ENCODE data around the gene CFAP61.

CFAP61 gene, protein sequence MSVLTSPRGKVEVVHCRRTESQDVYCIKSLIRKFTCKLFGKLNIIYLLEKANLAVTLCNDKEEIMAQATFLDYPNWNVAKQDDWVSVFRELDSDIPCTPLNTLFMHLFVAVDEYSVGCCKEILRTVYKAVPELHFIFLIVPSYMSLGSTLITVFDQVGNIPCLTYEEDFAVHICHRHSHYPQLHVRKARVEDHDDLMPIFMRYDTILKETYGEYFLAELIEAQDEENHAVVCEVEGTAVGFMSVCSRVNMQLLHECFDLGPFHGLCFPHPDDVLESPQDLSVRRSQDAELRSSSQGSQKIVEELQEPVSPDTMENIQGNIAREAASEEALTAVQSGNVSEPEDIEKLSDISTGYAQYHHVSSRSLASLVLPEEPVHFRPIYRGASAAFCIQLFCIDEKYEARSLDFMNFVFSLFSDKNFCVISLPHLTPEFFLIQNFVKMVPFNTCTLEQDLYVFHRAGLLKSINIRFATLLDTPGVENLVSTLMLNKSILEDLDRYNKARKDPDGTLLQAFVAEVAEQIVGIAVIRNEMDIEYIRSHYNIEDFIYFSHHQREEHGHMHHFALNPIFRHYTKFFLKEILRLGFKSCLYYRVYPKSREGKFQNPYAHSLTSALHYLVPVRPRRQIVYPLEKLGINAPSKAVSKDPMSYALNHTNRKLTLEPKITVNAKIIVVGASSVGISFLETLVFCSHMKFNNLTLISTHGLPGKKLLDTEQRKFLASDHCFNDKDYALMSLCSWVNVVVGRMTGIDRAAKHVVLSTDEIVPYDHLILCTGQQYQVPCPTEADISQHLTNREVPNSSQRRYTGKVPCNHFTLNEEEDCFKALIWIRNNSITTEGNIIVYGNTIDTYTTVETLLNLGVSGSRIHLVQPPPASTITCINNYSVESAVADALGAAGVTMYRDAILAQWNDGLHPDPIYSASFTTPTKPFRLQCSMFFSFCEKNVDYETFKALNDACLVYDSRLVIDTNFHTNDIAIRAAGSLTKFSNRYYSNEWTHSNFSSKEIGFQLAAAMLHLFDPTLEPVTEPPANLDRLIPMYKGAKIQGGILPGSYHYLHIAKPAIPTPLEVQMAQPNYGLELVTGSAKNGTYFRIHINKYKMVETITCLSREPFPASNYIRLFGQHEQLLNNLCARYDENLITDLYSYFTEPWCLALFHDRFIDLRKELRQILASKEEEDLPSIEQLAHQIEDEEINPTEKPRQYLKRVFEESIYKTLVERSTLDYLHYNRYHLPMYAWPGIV

DNA sequence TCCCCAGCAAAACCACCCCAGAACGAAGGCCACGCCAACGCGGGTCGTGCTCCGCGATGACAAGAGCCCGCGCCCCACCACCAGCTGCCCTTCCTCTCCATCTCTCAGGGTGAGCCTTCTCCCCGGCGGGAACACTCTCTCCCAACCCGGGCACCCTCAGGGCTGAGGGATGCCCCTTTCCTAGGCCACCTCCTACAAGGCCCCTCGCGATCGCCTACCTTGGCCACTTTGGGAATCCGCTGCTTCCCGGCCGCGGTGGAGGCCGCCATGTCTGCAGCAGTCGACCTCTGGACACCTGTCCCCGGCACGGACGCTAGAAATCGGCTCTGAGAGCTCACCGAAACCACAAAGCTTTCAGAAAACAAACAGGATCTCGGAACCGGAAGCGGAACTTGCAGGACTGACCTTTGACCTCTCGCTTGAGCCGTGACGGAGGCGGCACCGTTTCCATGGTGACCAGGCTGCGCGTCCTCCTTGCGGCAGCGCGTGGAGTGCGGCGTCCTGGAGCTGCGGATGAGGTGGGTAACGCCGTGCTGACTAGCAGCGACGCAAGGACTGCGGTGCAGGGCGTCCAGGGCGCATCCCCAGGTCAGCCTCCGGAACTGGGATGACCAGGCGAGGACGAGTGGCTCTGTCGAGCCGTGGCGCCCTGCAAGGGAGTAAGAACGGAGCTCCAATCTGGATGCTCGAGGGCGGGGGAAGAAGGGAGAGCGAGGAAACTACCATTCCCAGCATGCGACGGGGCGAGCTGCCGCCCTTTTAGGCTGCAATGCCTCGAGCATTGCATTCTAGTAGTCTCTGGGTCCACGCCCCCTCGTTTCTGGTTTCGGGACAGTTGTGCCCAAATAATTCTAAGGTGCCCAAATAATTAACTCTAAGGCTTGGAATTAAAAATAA, at the start of gene CFAP61, which contains the start of gene CRNKL1:
TSS of gene CFAP61 (plus strand) at position 459 of the 897 bp plus-strand sequence. CDS start 4,122 bp downstream, outside the sequence.
TSS of gene CRNKL1 (minus strand) at position 393 of the 897 bp plus-strand sequence. CDS start at position 269, 124 bp downstream.
- no peak for TF ChIP-seq GATA3 (IDR thresholded peaks at IDR 0.05; ENCODE audit: low read depth, low read length)

DNA sequence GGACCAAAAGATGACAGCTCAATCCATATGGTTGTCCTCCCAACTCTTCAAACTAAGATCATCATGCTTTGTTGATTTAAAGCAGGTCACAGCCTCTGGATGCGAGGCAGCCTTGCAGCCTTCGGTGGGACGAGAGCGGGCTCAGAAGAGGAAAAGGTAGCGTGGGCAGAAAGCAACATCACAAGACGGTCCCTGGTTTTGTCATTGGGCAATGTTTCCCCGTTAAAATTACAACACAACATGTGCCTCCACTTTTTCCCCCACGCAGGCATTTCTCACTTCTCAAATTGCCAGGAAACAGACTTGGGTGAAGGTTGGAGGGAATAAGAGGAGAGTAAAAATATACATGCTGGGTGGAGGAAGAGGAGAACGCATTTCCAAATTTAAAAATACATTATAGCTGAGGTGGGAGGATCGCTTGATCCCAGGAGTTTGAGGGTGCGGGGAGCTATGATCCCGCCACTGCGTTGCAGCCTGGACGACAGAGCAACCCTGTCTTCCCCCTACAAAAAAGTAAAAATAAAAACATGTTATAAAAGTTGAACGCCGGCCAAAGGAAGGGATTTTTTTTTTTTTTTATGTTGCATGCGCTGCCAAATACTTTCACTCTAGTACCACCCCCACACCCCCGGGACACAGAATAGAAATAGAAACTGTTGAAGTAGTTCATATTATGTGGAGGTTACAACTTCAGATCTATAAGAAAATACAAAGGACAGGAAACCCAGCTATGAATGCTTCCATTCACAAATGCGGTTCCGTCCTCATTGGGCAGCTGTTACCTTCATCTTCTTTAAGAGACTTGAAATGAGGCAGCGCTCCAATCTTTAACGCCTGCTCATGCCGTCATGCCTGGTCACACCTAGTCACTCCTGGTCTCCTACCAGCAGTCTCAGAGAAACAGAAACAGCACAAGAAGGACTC, 49.0 kb upstream of the CFAP61 start:
- TF ChIP-seq GATA3 (IDR thresholded peaks at IDR 0.05; ENCODE audit: low read depth, low read length) (no peak), GATA2 (IDR thresholded peaks at IDR 0.05; ENCODE audit: low read depth, low read length) (no peak)

DNA sequence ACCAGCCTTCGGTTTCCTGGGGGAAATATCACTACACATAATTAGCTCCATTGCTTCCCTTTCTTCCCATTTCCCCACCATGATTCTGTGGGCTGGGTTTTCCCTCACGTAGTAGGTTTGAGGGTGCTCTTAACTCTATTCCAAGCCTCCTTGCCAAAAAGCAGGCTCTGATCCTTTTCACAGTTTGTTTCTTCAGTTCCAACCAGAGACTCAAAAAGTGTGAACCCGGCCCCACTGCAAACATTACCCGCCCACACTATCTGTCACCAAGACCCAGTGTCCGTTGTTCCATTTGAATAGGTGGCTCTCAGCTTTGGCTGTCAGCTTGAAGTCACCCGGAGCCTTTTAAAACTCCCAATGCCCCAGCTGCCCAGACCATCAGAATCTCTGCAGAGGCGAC, 47.0 kb upstream of the CFAP61 start:
- TF ChIP-seq GATA3 (IDR thresholded peaks at IDR 0.05; ENCODE audit: low read depth, low read length) (no peak), GATA2 (IDR thresholded peaks at IDR 0.05; ENCODE audit: low read depth, low read length) (no peak)

DNA sequence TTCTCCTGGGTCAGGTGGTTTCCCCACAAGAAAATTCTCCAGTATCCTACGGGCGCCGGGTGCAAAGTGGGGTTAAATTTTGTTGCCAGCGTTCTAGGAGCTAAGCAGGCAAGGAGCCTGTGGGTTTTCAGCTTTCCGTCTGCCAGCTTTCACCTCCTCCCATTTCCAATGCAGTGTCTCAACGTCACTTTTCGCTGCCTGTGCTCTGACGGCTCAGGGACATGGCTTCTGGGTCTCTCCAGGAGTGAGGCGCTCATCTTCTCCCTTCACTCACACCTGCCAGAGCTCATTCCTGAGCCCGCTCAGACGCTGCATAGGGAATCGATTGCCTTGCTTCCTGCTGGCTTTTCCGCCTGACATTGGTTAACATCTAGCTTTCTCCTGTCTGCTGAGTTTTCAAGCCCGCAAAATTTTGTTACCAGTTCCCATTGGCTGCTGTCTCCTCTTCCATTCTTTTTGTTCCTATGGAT, 42.5 kb upstream of the CFAP61 start:
- TF ChIP-seq GATA2 (IDR thresholded peaks at IDR 0.05; ENCODE audit: low read depth, low read length) (no peak), GATA3 (IDR thresholded peaks at IDR 0.05; ENCODE audit: low read depth, low read length) (no peak)

DNA sequence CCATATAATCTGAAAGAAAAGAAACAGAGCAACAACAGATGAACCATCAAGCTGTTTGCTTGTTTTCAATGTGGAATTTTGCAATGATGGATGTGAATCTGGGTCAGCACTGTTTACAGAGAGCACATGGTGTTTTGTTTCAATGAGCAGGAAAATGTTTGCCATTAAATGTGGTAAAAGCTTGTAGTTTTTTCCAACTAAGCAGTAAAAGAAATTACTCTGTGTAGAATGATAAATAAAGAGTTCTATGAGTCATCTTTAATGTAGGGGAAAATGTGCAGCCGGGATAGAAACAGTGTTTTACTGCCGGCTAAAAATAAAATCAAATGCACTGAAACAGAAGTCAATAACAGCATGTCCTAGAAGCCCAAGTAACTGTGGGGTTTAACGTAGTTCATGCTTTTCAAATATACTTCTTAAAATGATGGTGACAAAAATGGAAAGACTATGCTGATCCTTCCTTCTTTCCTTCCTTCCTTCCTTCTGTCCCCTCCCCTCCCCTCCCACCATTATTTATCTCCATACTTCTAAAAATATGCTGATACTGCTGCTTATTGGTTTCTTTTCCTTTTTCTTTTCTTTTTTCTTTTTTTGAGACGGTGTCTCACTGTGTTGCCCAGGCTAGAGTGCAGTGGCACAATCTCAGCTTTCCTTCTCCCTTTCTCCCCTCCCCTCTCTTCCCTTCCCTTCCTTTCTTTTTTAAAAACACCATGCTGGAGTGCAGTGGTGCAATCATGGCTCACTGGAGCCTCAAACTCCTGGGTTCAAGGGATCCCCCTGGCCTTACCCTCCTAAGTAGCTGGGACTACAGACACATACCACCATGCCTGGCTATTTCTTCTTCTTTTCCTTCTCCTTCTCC, 41.5 kb upstream of the CFAP61 start:
- TF ChIP-seq GATA2 (IDR thresholded peaks at IDR 0.05; ENCODE audit: low read depth, low read length) = no peak
- TF ChIP-seq GATA3 (IDR thresholded peaks at IDR 0.05; ENCODE audit: low read depth, low read length) = no peak

DNA sequence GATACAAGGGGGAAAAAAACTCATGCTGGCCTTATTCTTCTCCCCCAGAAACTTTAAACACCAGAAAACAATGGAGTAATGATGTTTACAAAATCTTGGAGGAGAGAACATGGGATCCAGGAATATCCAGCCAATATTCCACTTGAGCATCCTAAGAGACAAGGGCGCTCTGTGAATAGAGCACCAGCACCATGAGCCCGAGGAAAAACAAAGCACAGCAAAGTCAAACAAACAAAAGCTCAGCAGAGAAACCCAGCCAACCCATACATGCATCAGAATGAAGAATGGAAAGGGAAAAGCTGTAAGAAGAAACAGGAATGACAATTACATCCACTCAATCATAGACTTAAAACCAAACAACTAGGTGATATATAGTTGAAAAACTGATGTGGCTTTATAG, 39.8 kb upstream of the CFAP61 start:
- TF ChIP-seq GATA3 (IDR thresholded peaks at IDR 0.05; ENCODE audit: low read depth, low read length) = no peak

DNA sequence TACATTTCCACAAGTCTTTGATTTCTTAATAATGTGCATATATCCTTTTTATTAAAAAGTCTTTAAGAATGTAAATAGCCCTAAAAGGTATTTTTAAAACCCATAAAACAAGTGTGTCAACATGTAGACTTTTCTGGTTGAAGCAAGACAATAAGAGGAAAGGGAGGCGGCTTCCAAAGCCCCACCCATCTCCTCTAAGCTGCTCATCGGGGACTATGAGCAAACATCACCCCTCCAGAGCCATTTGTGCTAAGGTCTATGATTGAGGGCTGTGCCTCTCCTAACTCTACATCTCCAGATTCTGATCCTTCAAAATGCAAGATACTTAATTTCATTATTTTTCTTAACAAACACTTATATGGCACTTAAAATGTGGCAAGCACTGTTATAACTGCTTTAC, 37.7 kb upstream of the CFAP61 start:
- TF ChIP-seq GATA2 (IDR thresholded peaks at IDR 0.05; ENCODE audit: low read depth, low read length) = no peak
- TF ChIP-seq GATA3 (IDR thresholded peaks at IDR 0.05; ENCODE audit: low read depth, low read length) = no peak

DNA sequence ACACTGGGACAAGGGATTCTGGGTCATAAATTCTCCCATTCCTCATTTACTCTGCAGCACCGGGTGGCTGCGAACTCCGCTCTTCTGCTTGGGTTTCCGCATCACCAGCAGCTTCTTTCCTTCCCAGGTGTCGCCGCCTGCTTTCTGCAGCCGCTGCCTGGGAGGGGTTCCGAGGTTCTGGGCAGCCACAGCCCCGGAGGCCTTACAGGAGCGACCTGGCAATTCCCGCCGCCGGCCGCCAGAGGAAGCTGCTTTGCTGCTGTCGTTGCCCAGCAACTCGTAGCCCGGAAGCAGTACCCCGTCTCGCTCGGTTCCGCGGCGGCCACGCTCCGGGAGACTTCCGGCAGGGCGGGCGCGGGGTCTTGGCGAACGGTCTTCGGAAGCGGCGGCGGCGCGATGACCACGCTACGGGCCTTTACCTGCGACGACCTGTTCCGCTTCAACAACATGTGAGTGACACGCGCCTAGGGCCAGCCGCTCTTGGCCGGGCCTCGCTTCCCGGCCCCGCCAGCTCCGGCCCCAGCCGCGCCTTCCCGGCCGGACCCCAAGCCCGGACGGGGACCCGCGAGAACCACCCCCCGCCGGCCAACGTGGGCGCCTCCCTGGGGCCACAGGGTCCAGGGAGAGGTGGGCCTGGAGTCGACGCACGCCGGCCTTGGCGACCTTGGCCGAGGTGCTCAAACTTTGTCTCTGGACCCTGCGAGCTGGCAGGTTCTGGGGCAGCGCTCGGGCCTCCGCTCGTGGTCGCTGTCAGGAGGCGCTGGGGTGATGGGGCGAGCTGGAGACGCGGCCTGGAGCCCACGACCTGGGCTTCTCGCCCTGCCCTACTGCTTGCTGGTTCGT, 35.1 kb upstream of the CFAP61 start, which contains the start of gene NAA20:
TSS of gene NAA20 (plus strand) at position 362 of the 843 bp plus-strand sequence. CDS start at position 397, 35 bp downstream.
- no peak for TF ChIP-seq GATA2 (IDR thresholded peaks at IDR 0.05; ENCODE audit: low read depth, low read length)
- TF ChIP-seq GATA3 (IDR thresholded peaks at IDR 0.05; ENCODE audit: low read depth, low read length) = no peak

DNA sequence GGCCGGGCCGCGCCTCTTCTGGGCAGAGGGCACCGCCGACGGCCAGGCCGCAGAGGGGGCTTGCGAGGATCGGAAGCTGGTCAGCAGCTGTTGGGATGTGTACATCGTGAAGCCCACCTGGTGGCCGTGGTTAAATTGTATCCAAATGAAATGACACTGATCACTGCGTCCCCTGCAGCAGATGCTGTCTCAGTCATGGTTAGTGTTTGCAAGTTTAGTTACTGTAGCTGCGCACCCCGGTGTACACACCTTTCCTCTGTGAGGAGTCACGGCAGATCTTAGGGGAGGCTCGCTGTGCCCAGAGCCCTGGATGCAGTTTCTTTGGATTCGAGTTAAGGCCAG, 34.5 kb upstream of the CFAP61 start:
- no peak for TF ChIP-seq GATA3 (IDR thresholded peaks at IDR 0.05; ENCODE audit: low read depth, low read length)
- TF ChIP-seq GATA2 (IDR thresholded peaks at IDR 0.05; ENCODE audit: low read depth, low read length) = no peak

DNA sequence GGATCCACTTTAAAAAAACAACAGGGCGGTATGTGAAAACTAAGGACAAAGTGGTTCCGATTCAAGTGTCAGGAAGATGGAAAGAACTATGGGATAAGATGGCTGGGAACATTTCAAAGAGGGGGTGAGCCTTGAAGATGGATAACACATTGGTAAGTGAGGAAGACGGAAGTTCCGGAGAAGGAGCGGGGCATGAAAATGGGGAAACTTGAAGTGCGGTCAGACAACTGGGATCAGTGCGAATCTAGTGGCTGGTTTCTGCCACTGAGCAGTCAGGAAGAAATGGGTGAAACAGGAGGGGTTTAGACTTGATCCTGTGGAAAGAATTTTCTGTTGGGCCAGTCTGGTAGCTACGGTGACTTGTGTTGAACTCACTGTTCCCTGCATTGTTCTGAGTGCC, 34.0 kb upstream of the CFAP61 start:
- no peak for TF ChIP-seq GATA3 (IDR thresholded peaks at IDR 0.05; ENCODE audit: low read depth, low read length)
- no peak for TF ChIP-seq GATA2 (IDR thresholded peaks at IDR 0.05; ENCODE audit: low read depth, low read length)

All from SH-SY5Y (cell line).